OCI-LY1 (cell line): ENCODE data around the gene PSMD6.

Experiments used
- H2AFZ ChIP-seq: fragments of 200-600 bp; sonication (generic), shearing (Covaris generic); 2 replicates; pipeline ENCODE4 v1.6.0; 2014; ENCODE audit warnings: antibody characterized with exemption, mild to moderate bottlenecking, low read length
- H3F3A ChIP-seq: fragments of 200-600 bp; sonication (generic), shearing (Covaris generic); 2 replicates; pipeline ENCODE4 v1.6.0; 2014; ENCODE audit warnings: mild to moderate bottlenecking, antibody characterized with exemption, low read length, moderate library complexity; ENCODE audit not compliant: insufficient read depth
- H3K27ac ChIP-seq: fragments of 200-600 bp; sonication (generic); 2 replicates; pipeline ENCODE4 v1.5.1; 2014; ENCODE audit warnings: low read length, mixed run types, mild to moderate bottlenecking, low read depth; ENCODE audit not compliant: poor library complexity, severe bottlenecking
- H3K27me3 ChIP-seq: fragments of 200-600 bp; sonication (generic); 2 replicates; pipeline ENCODE4 v1.6.0; 2014; ENCODE audit warnings: antibody characterized with exemption, mild to moderate bottlenecking, low read length, moderate library complexity; ENCODE audit not compliant: insufficient read depth
- H3K36me3 ChIP-seq: fragments of 200-600 bp; sonication (generic); 2 replicates; pipeline ENCODE4 v1.6.1; 2014; ENCODE audit warnings: mild to moderate bottlenecking, antibody characterized with exemption, low read length, moderate library complexity, mixed read lengths; ENCODE audit not compliant: insufficient read depth
- H3K4me1 ChIP-seq: fragments of 200-600 bp; sonication (generic); 2 replicates; pipeline ENCODE4 v1.5.1; 2014; ENCODE audit warnings: mild to moderate bottlenecking, low read length, moderate library complexity; ENCODE audit not compliant: insufficient read depth, severe bottlenecking
- H3K4me2 ChIP-seq: fragments of 200-600 bp; sonication (generic), shearing (Covaris generic); 2 replicates; pipeline ENCODE4 v1.6.1; 2014; ENCODE audit warnings: low read length
- H3K4me3 ChIP-seq: fragments of 200-600 bp; sonication (generic); 2 replicates; pipeline ENCODE4 v1.5.1; 2014; ENCODE audit warnings: low read length, low read depth, mild to moderate bottlenecking, mixed read lengths; ENCODE audit not compliant: poor library complexity, severe bottlenecking
- H3K79me2 ChIP-seq: fragments of 200-600 bp; shearing (Covaris generic); 2 replicates; pipeline ENCODE4 v1.6.1; 2016; ENCODE audit warnings: mixed run types, low read length, mixed read lengths; ENCODE audit not compliant: insufficient read depth
- H3K9ac ChIP-seq: fragments of 200-600 bp; sonication (generic), shearing (Covaris generic); 2 replicates; pipeline ENCODE4 v1.6.1; 2014; ENCODE audit warnings: mild to moderate bottlenecking, low read length, mixed read lengths
- H3K9me2 ChIP-seq: fragments of 200-600 bp; sonication (generic), shearing (Covaris generic); 2 replicates; pipeline ENCODE4 v1.6.1; 2014; ENCODE audit warnings: low read depth, mild to moderate bottlenecking, low read length, mixed read lengths
- H3K9me3 ChIP-seq: fragments of 200-600 bp; shearing (Covaris generic); 2 replicates; pipeline ENCODE4 v1.6.1; 2014; ENCODE audit warnings: low read length, mixed read lengths
- H4K20me1 ChIP-seq: fragments of 200-600 bp; sonication (generic), shearing (Covaris generic); 2 replicates; pipeline ENCODE4 v1.6.0; 2016; ENCODE audit warnings: mild to moderate bottlenecking, low read length; ENCODE audit not compliant: insufficient read depth
- EZH2 ChIP-seq: fragments of 200-600 bp; sonication (generic), shearing (Covaris generic); IDR thresholded peaks from 2 replicates; pipeline ENCODE4 v1.8.0; 2017; ENCODE audit warnings: borderline replicate concordance, mixed run types, mild to moderate bottlenecking, antibody characterized with exemption, low read length, moderate library complexity, mixed read lengths
- TF ChIP-seq, protein P1 (sequence below): fragments of 200-600 bp; sonication (generic), shearing (Covaris generic); IDR thresholded peaks from 2 replicates; pipeline ENCODE4 v1.5.1; 2017; ENCODE audit warnings: mild to moderate bottlenecking, antibody characterized with exemption, low read length, moderate library complexity, mixed read lengths

The PSMD6 gene

DNA sequence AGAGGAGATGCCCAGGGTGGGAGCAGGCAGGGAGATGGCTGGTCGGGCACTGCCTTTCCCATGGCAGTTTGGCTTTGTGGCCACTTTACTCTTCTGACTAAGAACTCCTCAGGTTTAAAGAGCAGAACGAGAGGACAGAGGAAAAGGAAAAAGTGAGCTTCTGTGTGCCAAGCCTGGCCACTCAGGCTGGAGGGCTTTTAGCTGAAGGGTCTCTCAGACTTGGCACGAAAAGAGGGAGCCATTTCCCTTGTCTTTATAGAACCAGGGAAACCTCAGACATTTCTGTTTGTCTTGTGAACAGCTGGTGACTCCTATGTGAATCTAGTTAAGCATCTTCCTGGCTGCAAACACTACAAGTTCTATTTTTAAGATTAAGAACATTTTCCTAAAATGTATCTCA is 23.3 kb upstream of the PSMD6 start:
- H4K20me1 ChIP-seq = no peaks in the 10 kb centered on the region
- no peak overlapping the region for H3K9ac ChIP-seq
- H3K36me3 ChIP-seq = no peaks in the 10 kb centered on the region
- H3K4me1 ChIP-seq = no peaks in the 10 kb centered on the region
- no peak overlapping the region for H3K27ac ChIP-seq
- no peaks in the 10 kb centered on the region for H3K9me3 ChIP-seq
- H2AFZ ChIP-seq = no peak overlapping the region
- TF ChIP-seq, protein P1, sequence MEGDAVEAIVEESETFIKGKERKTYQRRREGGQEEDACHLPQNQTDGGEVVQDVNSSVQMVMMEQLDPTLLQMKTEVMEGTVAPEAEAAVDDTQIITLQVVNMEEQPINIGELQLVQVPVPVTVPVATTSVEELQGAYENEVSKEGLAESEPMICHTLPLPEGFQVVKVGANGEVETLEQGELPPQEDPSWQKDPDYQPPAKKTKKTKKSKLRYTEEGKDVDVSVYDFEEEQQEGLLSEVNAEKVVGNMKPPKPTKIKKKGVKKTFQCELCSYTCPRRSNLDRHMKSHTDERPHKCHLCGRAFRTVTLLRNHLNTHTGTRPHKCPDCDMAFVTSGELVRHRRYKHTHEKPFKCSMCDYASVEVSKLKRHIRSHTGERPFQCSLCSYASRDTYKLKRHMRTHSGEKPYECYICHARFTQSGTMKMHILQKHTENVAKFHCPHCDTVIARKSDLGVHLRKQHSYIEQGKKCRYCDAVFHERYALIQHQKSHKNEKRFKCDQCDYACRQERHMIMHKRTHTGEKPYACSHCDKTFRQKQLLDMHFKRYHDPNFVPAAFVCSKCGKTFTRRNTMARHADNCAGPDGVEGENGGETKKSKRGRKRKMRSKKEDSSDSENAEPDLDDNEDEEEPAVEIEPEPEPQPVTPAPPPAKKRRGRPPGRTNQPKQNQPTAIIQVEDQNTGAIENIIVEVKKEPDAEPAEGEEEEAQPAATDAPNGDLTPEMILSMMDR = no peak
- TF ChIP-seq EZH2 = no peak
- peaks cover 4% of the 10 kb centered on the region; the same call in 1 of the 2 replicates for H3K27me3 ChIP-seq
- H3K9me2 ChIP-seq = no peaks in the 10 kb centered on the region
- no peak overlapping the region for H3K4me2 ChIP-seq
- H3K79me2 ChIP-seq = no peaks in the 10 kb centered on the region
- no peaks in the 10 kb centered on the region for H3F3A ChIP-seq
- no peak overlapping the region for H3K4me3 ChIP-seq

DNA sequence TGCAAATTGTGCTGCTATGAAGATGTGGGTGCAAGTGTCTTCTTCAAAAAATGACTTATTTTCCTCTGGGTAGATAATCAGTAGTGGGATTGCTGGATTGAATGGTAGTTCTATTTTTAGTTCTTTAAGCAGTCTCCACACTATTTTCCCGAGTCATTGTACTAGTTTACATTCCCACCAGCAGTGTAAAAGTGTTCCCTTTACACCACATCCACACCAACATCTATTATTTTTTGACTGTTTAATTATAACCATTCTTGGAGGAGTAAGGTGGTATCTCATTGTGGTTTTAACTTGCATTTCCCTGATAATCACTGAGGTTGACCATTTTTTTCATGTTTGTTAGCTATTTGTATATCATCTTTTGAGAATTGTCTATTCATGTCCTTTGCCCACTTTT is 19.7 kb upstream of the PSMD6 start:
- H3K4me3 ChIP-seq = no peak overlapping the region
- H3K27ac ChIP-seq = no peak overlapping the region
- no peaks in the 10 kb centered on the region for H3K9me2 ChIP-seq
- H2AFZ ChIP-seq = no peak overlapping the region
- no peaks in the 10 kb centered on the region for H3K4me1 ChIP-seq
- H3K4me2 ChIP-seq = no peak overlapping the region
- no peak for TF ChIP-seq EZH2
- TF ChIP-seq, protein P1 = no peak
- H4K20me1 ChIP-seq = no peaks in the 10 kb centered on the region
- H3K9ac ChIP-seq = no peak overlapping the region
- no peaks in the 10 kb centered on the region for H3K9me3 ChIP-seq
- H3F3A ChIP-seq = no peaks in the 10 kb centered on the region
- H3K27me3 ChIP-seq = no peaks in the 10 kb centered on the region; the same call in 1 of the 2 replicates
- no peaks in the 10 kb centered on the region for H3K36me3 ChIP-seq
- no peaks in the 10 kb centered on the region for H3K79me2 ChIP-seq

DNA sequence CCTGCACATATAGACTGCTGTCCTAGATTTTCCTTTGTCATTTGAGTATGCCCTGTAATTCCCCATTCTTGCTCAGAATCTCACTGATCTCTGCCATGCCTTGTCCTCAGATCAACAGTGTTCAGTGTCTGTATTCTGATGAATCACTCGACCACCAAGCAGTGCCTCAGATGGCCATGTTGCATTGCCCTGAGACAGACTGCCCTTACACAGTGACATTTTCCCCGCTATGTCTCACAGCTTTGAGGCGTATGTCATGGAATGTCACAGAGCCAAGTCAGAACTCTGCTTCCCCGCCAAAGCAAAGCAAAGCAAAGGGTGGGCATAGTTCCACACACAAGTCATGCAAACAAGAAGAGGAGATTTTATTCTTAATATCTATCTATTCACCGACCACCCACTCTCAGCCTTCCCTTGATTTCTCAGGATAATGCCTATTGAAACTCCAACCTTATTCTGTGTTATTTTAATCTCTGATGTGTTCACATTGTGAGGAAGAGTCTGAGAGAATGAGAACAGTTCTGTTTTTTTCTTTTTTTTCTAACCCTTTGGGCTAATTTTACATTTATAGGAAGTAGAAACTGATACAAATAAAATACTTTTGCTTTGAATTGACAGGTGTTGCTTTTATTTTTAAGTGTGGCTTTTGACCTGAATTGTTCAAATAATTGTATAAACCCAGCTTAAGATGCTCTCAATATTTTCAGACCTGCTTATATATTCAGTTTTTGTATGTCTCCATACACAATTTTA is 16.9 kb upstream of the PSMD6 start:
- H3K27me3 ChIP-seq = no peaks in the 10 kb centered on the region
- no peak overlapping the region for H3K4me2 ChIP-seq
- H3K27ac ChIP-seq = no peak overlapping the region
- H3K9me2 ChIP-seq = no peaks in the 10 kb centered on the region
- no peak overlapping the region for H2AFZ ChIP-seq
- no peaks in the 10 kb centered on the region for H3K4me1 ChIP-seq
- H4K20me1 ChIP-seq = no peaks in the 10 kb centered on the region
- H3K9me3 ChIP-seq = 0 out of 2 replicates have a peak, but pooled peaks cover 1% of the 10 kb centered on the region
- H3K9ac ChIP-seq = no peak overlapping the region
- no peaks in the 10 kb centered on the region for H3K79me2 ChIP-seq
- no peaks in the 10 kb centered on the region for H3F3A ChIP-seq
- no peaks in the 10 kb centered on the region for H3K36me3 ChIP-seq
- TF ChIP-seq EZH2 = no peak
- TF ChIP-seq, protein P1 = no peak
- H3K4me3 ChIP-seq = no peak overlapping the region
